Parathyroid adenoma (tissue), 2 donors: ENCODE data around the gene COL8A2.

Source experiments
- H2AFZ ChIP-seq: fragments of 300-600 bp; sonication (generic); one replicate; pipeline ENCODE4 v1.7.0; 2017; ENCODE audit warnings: antibody characterized with exemption, mild to moderate bottlenecking
- H3K27ac ChIP-seq: fragments of 300-600 bp; sonication (generic); one replicate; pipeline ENCODE4 v1.7.0; 2017
- H3K27me3 ChIP-seq: fragments of 300-600 bp; sonication (generic); one replicate; pipeline ENCODE4 v1.7.0; 2017; ENCODE audit warnings: low read length; ENCODE audit not compliant: control insufficient read depth, insufficient read depth
- H3K36me3 ChIP-seq: fragments of 300-600 bp; sonication (generic); one replicate; pipeline ENCODE4 v1.7.0; 2017; ENCODE audit warnings: low read length; ENCODE audit not compliant: control insufficient read depth, insufficient read depth
- H3K4me1 ChIP-seq: fragments of 300-600 bp; sonication (generic); one replicate; pipeline ENCODE4 v1.7.0; 2017; ENCODE audit warnings: control low read depth
- H3K4me2 ChIP-seq: fragments of 300-600 bp; sonication (generic); one replicate; pipeline ENCODE4 v1.7.0; 2017; ENCODE audit warnings: low read length
- H3K4me3 ChIP-seq: fragments of 300-600 bp; sonication (generic); one replicate; pipeline ENCODE4 v1.7.0; 2017; ENCODE audit warnings: low read depth, low read length
- H3K79me2 ChIP-seq: fragments of 300-600 bp; sonication (generic); one replicate; pipeline ENCODE4 v1.7.0; 2017; ENCODE audit warnings: control low read depth
- H3K9ac ChIP-seq: fragments of 300-600 bp; sonication (generic); one replicate; pipeline ENCODE4 v1.7.0; 2017; ENCODE audit warnings: mild to moderate bottlenecking
- H3K9me3 ChIP-seq: fragments of 300-600 bp; sonication (generic); one replicate; pipeline ENCODE4 v1.7.0; 2017; ENCODE audit warnings: low read length; ENCODE audit not compliant: control insufficient read depth
- TF ChIP-seq, protein P1 (sequence below): fragments of 300-600 bp; sonication (generic); IDR thresholded peaks from one replicate; pipeline ENCODE4 v1.7.0; 2017; ENCODE audit warnings: antibody characterized with exemption, mild to moderate bottlenecking
- donor health status: primary hyperparathyroidism.

Gene COL8A2

DNA sequence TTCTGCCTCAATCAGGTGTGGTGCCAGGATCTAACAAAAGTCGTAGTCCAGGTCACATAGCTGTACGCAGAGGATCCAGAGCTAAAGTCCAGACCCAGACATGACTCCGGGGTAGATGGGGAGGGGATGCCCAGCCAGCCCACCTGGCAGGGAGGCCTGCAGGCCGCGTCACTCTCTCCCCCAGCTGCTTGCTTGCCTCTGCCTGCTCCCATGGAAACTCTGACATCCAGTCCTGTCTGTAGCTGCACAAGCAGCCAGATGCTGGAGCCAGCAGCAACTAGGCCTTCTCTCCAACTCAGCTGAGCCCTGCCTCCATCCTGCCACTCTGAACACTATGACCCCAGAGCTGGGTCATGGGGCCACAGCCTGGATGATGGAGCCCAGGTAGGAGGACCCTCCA, 8.1 kb downstream of the COL8A2 start:
- Histone ChIP-seq H3K36me3 (no peaks in the 10 kb centered on the region), H3K9ac (no peak overlapping the region), H3K27ac (no peak overlapping the region), H3K4me1 (no peaks in the 10 kb centered on the region), H3K9me3 (no peaks in the 10 kb centered on the region), H3K79me2 (no peaks in the 10 kb centered on the region), H3K4me2 (no peak overlapping the region), H2AFZ (no peak overlapping the region), H3K4me3 (no peak overlapping the region), H3K27me3 (no peaks in the 10 kb centered on the region)
- TF ChIP-seq, protein P1, sequence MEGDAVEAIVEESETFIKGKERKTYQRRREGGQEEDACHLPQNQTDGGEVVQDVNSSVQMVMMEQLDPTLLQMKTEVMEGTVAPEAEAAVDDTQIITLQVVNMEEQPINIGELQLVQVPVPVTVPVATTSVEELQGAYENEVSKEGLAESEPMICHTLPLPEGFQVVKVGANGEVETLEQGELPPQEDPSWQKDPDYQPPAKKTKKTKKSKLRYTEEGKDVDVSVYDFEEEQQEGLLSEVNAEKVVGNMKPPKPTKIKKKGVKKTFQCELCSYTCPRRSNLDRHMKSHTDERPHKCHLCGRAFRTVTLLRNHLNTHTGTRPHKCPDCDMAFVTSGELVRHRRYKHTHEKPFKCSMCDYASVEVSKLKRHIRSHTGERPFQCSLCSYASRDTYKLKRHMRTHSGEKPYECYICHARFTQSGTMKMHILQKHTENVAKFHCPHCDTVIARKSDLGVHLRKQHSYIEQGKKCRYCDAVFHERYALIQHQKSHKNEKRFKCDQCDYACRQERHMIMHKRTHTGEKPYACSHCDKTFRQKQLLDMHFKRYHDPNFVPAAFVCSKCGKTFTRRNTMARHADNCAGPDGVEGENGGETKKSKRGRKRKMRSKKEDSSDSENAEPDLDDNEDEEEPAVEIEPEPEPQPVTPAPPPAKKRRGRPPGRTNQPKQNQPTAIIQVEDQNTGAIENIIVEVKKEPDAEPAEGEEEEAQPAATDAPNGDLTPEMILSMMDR = no peak

DNA sequence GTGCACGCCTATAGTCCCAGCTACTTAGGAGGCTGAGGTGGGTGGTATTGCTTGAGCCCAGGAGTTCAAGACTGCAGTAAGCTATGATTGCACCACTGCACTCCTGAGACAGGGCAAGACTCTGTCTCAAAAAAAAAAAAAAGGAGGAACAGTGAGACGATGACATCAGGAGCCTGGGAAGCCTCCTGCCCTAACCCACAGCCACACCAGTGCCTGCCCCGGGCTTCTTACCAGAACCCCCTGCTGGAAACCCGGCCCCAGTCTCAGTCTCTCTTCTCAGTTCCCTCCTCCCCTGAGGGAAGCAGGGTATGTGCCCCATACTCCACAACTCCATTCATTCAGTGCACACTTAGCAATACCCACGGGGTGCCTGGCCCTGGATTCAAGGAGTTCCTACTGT, 9.1 kb downstream of the COL8A2 start:
- H2AFZ ChIP-seq = no peak overlapping the region
- no peaks in the 10 kb centered on the region for H3K27me3 ChIP-seq
- no peak overlapping the region for H3K4me2 ChIP-seq
- TF ChIP-seq, protein P1 = no peak
- no peak overlapping the region for H3K4me3 ChIP-seq
- no peak overlapping the region for H3K27ac ChIP-seq
- H3K36me3 ChIP-seq = no peaks in the 10 kb centered on the region
- no peaks in the 10 kb centered on the region for H3K4me1 ChIP-seq
- H3K9ac ChIP-seq = no peak overlapping the region
- H3K79me2 ChIP-seq = no peaks in the 10 kb centered on the region
- no peaks in the 10 kb centered on the region for H3K9me3 ChIP-seq

DNA sequence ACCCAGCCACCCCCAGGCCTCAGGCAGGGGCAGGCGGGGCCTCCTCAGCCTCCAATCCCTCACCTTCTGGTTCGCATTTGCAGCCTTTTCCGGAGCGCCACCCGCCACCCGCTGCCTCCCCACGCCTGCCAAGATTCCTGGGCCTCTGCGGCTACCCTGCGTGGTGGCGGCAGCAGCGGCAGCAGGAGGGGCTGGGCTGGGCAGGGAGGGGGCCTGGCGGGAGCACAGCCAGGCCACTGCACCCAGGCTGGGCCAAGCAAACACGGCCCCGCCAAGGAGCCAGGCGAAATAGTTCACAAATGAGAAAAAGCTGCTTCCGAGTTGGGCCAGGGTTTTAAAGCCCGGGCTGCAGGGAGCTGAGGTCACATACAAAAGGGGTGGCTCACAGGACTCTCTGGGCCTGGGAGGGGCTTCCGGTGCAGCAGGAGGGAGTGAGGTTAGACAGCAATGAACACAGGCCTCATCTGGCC, 9.8 kb downstream of the COL8A2 start:
- no peaks in the 10 kb centered on the region for H3K79me2 ChIP-seq
- H3K9me3 ChIP-seq = no peaks in the 10 kb centered on the region
- H3K36me3 ChIP-seq = no peaks in the 10 kb centered on the region
- no peak overlapping the region for H3K4me3 ChIP-seq
- TF ChIP-seq, protein P1 = no peak
- no peak overlapping the region for H2AFZ ChIP-seq
- H3K27ac ChIP-seq = no peak overlapping the region
- no peaks in the 10 kb centered on the region for H3K27me3 ChIP-seq
- H3K4me1 ChIP-seq = no peaks in the 10 kb centered on the region
- H3K9ac ChIP-seq = no peak overlapping the region
- H3K4me2 ChIP-seq = no peak overlapping the region

DNA sequence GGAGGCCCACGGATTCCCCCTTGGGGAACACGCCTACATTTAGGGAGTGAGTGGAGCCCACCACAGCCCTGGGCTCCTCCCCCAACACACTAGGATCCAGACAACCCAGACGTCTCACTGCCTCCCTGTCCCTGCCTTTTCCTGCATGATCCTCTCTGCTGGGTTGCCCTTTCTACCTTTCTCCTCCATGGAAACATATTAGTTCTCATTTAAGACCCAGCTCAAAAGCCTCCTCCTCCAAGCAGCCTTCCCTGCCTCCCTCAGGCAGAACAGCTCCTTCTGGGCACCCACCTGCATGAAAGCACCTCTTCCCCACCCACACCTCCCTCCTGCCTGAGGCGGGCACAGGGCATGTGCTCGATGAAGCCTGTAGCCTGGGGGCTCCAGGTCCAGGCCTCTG, 10.7 kb downstream of the COL8A2 start:
- Histone ChIP-seq H3K27me3 (no peaks in the 10 kb centered on the region), H3K27ac (no peak overlapping the region), H3K36me3 (no peaks in the 10 kb centered on the region), H3K4me1 (no peaks in the 10 kb centered on the region), H3K9ac (no peak overlapping the region), H3K79me2 (no peaks in the 10 kb centered on the region), H3K9me3 (no peaks in the 10 kb centered on the region), H2AFZ (no peak overlapping the region), H3K4me3 (no peak overlapping the region), H3K4me2 (no peak overlapping the region)
- TF ChIP-seq, protein P1 = no peak

DNA sequence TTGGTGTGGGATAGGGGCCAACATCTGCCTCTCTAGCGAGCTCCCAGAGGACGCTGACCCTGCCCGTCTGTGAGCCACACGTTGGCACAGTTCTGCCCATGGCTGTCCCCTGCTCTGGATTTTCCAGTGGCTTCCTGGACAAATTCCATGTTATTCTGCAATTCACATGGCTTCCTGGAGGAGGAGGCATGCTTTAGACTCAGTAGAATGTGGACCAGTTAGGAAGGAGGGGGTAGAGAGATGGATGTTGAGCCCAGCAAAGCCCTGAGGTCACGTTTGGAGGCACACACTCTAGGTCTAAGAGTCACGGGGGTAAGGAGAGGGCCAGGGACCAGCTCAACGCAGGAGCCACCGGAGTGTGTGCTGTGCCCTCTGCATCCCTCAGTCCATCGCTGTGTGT, 12.2 kb downstream of the COL8A2 start:
- Histone ChIP-seq H3K4me1 (no peaks in the 10 kb centered on the region), H3K4me3 (no peak overlapping the region), H3K36me3 (no peaks in the 10 kb centered on the region), H3K27ac (no peak overlapping the region), H3K9ac (no peak overlapping the region), H3K79me2 (no peaks in the 10 kb centered on the region), H2AFZ (no peak overlapping the region), H3K27me3 (no peaks in the 10 kb centered on the region), H3K4me2 (no peak overlapping the region), H3K9me3 (no peaks in the 10 kb centered on the region)
- TF ChIP-seq, protein P1 = no peak
